GM21717 (cell line): ENCODE measurements around the gene BRD1.
"Not testable (repeated sequence)": the region's sequence is repeated elsewhere in the genome, so short reads cannot be mapped to it uniquely, and the experiment has no call there.

Experiments used
- ATAC-seq: cut with Tn5 transposase; IDR thresholded peaks from one replicate; pipeline ENCODE4 v1.9.1; 2021; ENCODE audit warnings: mild to moderate bottlenecking, moderate library complexity; ENCODE audit not compliant: unreplicated experiment

The BRD1 gene

GRCh38 chr22:49770547-49771265 lies 57.0 kb downstream of the BRD1 start:
- no peak for ATAC-seq

- no peak for ATAC-seq
These were observed 57.8 kb downstream of the BRD1 start for GRCh38 chr22:49769691-49770546.

- no peak for ATAC-seq
These were observed 58.6 kb downstream of the BRD1 start for GRCh38 chr22:49768951-49769690.

GRCh38 chr22:49768077-49768910 lies 59.4 kb downstream of the BRD1 start:
- ATAC-seq = no peak

- no peak for ATAC-seq
These were observed 60.2 kb downstream of the BRD1 start for GRCh38 chr22:49767355-49768062.

- ATAC-seq = no peak
These were observed 61.7 kb downstream of the BRD1 start for GRCh38 chr22:49765951-49766350.

GRCh38 chr22:49765091-49765771 lies 62.4 kb downstream of the BRD1 start:
- ATAC-seq = no peak

GRCh38 chr22:49764127-49764581 lies 63.5 kb downstream of the BRD1 start:
- no peak for ATAC-seq

GRCh38 chr22:49763696-49764095 lies 64.0 kb downstream of the BRD1 start:
- no peak for ATAC-seq

- ATAC-seq = no peak
These were observed 64.5 kb downstream of the BRD1 start for GRCh38 chr22:49763138-49763537.

- not testable (repeated sequence) for ATAC-seq
These were observed 65.1 kb downstream of the BRD1 start for GRCh38 chr22:49762571-49762970.

GRCh38 chr22:49761836-49762235 lies 65.8 kb downstream of the BRD1 start:
- no peak for ATAC-seq

- no peak for ATAC-seq
These were observed 66.8 kb downstream of the BRD1 start for GRCh38 chr22:49760630-49761571.

- no peak for ATAC-seq
These were observed 67.4 kb downstream of the BRD1 start for GRCh38 chr22:49760280-49760629.

- no peak for ATAC-seq
These were observed 71.0 kb downstream of the BRD1 start for GRCh38 chr22:49756676-49757075.

GRCh38 chr22:49756201-49756600 lies 71.5 kb downstream of the BRD1 start:
- no peak for ATAC-seq

GRCh38 chr22:49755631-49756001 lies 72.1 kb downstream of the BRD1 start:
- no peak for ATAC-seq
